ENCODE data around the gene DCN. TPM values are rescaled to one million over a fixed set of nuclear protein-coding genes. Genes with fewer than 3 reads are reported as not detected.

DCN gene
- total RNA-seq, 1 donor from 2014 or later, result 843 TPM

DNA sequence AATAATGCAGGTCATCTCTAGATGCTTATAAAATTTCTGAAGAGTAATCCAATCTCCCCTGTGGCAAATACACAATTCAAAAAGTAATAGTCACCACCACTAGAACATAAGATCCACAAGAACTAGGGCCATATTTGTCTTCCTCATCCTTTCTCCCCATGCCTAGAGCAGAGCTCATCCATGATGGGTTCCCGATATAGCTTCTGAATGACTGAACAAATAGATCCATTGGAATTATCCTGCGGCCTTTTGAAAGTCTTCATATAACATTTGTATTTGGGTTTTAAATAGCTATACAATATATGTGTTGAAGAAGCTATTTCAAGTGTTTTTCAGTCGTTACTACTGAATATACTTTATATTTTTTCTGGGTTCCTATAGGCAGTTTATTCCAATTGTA is 5.7 kb downstream of the DCN start:
- Histone ChIP-seq H3K36me3 (no peaks in the 10 kb centered on the region), H3K27me3 (ENCODE audit: low read depth) (no peaks in the 10 kb centered on the region), H3K9me3 (no peaks in the 10 kb centered on the region), H3K4me3 (peak overlapping the region; percentile 43), H3K4me1 (no peaks in the 10 kb centered on the region), H3K27ac (no peak overlapping the region)
- DNase-seq (no peak), ATAC-seq (no peak)
- TF ChIP-seq, protein P1, sequence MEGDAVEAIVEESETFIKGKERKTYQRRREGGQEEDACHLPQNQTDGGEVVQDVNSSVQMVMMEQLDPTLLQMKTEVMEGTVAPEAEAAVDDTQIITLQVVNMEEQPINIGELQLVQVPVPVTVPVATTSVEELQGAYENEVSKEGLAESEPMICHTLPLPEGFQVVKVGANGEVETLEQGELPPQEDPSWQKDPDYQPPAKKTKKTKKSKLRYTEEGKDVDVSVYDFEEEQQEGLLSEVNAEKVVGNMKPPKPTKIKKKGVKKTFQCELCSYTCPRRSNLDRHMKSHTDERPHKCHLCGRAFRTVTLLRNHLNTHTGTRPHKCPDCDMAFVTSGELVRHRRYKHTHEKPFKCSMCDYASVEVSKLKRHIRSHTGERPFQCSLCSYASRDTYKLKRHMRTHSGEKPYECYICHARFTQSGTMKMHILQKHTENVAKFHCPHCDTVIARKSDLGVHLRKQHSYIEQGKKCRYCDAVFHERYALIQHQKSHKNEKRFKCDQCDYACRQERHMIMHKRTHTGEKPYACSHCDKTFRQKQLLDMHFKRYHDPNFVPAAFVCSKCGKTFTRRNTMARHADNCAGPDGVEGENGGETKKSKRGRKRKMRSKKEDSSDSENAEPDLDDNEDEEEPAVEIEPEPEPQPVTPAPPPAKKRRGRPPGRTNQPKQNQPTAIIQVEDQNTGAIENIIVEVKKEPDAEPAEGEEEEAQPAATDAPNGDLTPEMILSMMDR (IDR thresholded peaks at IDR 0.05), result no peak
- intact Hi-C loops (cut with DNase I), result loop anchor here (10.0 kb wide), 1 partner anchor 148 kb away; no protein-coding TSS in a partner anchor

DNA sequence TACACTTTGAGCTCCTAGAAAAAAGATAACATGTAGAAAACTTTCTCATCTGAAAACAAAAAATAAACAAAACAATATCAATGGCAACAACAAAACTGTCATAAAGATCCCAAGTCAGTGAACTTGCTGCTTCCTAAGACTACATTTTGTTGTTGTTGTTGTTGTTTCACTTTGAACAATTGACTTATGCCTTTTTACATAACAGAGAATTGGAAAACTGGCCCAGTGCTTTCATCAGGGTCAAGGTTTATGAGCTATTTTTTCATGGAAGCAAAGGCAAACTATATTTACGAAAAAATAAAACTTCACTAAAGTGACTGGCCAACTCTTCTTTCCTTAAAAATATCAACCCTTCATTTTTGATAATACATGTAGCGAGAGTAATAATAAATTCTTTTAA is 6.3 kb downstream of the DCN start:
- Histone ChIP-seq H3K36me3 (no peaks in the 10 kb centered on the region), H3K4me3 (peak overlapping the region; percentile 43), H3K4me1 (no peaks in the 10 kb centered on the region), H3K9me3 (no peaks in the 10 kb centered on the region), H3K27me3 (ENCODE audit: low read depth) (no peaks in the 10 kb centered on the region), H3K27ac (peak overlapping the region; percentile 32)
- DNase-seq (no peak), ATAC-seq (no peak)
- TF ChIP-seq, protein P1 (IDR thresholded peaks at IDR 0.05), result no peak
- intact Hi-C loops (cut with DNase I), result loop anchor here (10.0 kb wide), 1 partner anchor 148 kb away; no protein-coding TSS in a partner anchor

DNA sequence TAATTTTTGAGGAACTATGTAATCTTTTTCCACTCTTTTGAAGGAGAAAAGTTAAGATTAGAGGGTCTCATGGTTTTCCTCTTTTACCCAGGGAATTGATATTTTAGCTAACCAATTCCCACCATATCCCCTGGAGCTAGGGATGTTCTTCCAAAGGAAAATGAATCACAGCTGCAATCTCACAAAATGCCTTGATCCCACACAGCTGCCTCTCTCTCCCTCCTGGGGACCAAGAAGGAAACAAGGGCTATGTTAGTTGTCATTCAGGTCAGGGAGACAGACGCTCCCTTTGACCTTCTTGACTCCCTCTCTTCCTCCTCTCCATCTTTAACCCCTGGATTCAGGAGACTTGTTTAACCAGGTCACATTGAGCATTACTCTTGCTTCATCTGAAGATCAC is 9.5 kb downstream of the DCN start:
- Histone ChIP-seq H3K27me3 (ENCODE audit: low read depth) (no peaks in the 10 kb centered on the region), H3K27ac (no peak overlapping the region)
- intact Hi-C loops (cut with DNase I), result loop anchor here (10.0 kb wide), 1 partner anchor 152 kb away; no protein-coding TSS in a partner anchor

DNA sequence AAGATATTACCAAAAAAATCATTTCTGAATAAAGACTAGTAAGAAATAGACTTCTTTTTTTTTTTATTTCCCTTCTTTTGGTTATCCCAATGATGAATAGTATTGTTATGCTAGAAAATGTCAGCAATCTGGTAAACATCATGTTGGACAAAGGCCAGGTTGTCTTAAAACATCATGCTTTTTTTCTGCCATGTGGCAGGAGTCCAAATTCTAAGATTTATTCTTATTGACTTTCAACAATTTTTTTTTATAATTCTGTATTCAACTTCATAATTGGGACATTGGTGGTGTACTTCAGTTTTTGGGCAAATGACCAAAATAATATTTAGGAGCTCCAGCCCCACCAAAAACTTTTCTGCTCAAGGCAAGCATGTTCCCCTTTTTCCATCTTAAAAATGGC is 10.5 kb downstream of the DCN start:
- Histone ChIP-seq H3K9me3 (no peaks in the 10 kb centered on the region), H3K4me1 (no peaks in the 10 kb centered on the region), H3K4me3 (no peak overlapping the region), H3K27me3 (ENCODE audit: low read depth) (no peaks in the 10 kb centered on the region), H3K36me3 (no peaks in the 10 kb centered on the region), H3K27ac (no peak overlapping the region)
- ATAC-seq (no peak), DNase-seq (no peak)
- TF ChIP-seq, protein P1 (IDR thresholded peaks at IDR 0.05), result no peak
- intact Hi-C loops (cut with DNase I), result loop anchor here (10.0 kb wide), 1 partner anchor 153 kb away; no protein-coding TSS in a partner anchor

More for the DNA sequence above, 9.5 kb downstream of the DCN start:
- H3K36me3 ChIP-seq, result no peaks in the 10 kb centered on the region
- H3K4me1 ChIP-seq, result no peaks in the 10 kb centered on the region
- TF ChIP-seq, protein P1 (IDR thresholded peaks at IDR 0.05), result no peak
- H3K4me3 ChIP-seq, result peak overlapping the region; percentile 43
- H3K9me3 ChIP-seq, result no peaks in the 10 kb centered on the region
- ATAC-seq (no peak), DNase-seq (no peak)

DNA sequence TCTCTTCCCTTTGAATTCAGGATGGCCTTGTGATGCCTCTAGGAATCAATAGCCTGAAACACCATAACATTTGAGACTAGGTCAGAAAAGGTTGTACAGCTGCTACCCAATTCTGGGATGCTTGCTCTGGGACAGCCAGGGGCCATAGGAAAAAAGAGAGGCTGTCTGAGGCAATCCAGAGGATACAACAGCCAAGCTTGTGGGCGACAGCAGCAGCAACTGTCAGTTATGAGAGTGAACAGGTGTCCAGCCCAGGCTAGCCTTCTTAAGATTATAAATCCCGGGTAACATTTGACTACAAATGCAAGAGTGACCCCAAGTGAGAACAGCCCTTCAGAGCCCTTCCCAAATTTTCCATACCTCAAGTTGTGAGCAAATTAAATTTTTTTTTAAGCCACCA is 11.1 kb downstream of the DCN start:
- no peak for DNase-seq
- intact Hi-C loops (cut with DNase I), result loop anchor here (10.0 kb wide), 1 partner anchor 153 kb away; no protein-coding TSS in a partner anchor
- TF ChIP-seq, protein P1 (IDR thresholded peaks at IDR 0.05), result no peak

More for the DNA sequence above, 11.1 kb downstream of the DCN start:
- H3K36me3 ChIP-seq, result no peaks in the 10 kb centered on the region
- ATAC-seq, result no peak
- H3K27ac ChIP-seq, result no peak overlapping the region
- H3K4me1 ChIP-seq, result no peaks in the 10 kb centered on the region
- H3K9me3 ChIP-seq, result no peaks in the 10 kb centered on the region
- H3K27me3 ChIP-seq (ENCODE audit: low read depth), result no peaks in the 10 kb centered on the region
- peak overlapping the region; percentile 4 for H3K4me3 ChIP-seq
